GM19395 (cell line): ENCODE data around the gene GPR61.

ENCODE experiments used
- ATAC-seq: cut with Tn5 transposase; IDR thresholded peaks from one replicate; pipeline ENCODE4 v1.9.1; 2021; ENCODE audit warnings: mild to moderate bottlenecking, moderate library complexity; ENCODE audit not compliant: unreplicated experiment

The GPR61 gene

GRCh38 chr1:109508001-109508872 lies 31.4 kb upstream of the GPR61 start:
- no peak for ATAC-seq

GRCh38 chr1:109508873-109509175 lies 30.8 kb upstream of the GPR61 start:
- no peak for ATAC-seq

- peak; percentile 62 for ATAC-seq
These were observed 30.2 kb upstream of the GPR61 start, which contains the start of gene AMIGO1 for GRCh38 chr1:109509176-109510134. Gene AMIGO1 (minus strand): TSS chr1:109509727. CDS start chr1:109508912, 815 bp downstream.

- no peak for ATAC-seq
These were observed 26.5 kb upstream of the GPR61 start for GRCh38 chr1:109513110-109513710.

GRCh38 chr1:109514846-109515245 lies 24.8 kb upstream of the GPR61 start:
- no peak for ATAC-seq

GRCh38 chr1:109516872-109517271 lies 22.8 kb upstream of the GPR61 start:
- no peak for ATAC-seq

- no peak for ATAC-seq
These were observed 22.3 kb upstream of the GPR61 start for GRCh38 chr1:109517337-109517736.

- ATAC-seq = no peak
These were observed 18.4 kb upstream of the GPR61 start for GRCh38 chr1:109521002-109521951.

GRCh38 chr1:109522026-109522425 lies 17.6 kb upstream of the GPR61 start:
- no peak for ATAC-seq

- ATAC-seq = no peak
These were observed 16.0 kb upstream of the GPR61 start for GRCh38 chr1:109523706-109524105.

- ATAC-seq = peak; percentile 63
These were observed 12.4 kb upstream of the GPR61 start for GRCh38 chr1:109527098-109527811.

GRCh38 chr1:109527846-109528695 lies 11.6 kb upstream of the GPR61 start:
- no peak for ATAC-seq

- no peak for ATAC-seq
These were observed 11.0 kb upstream of the GPR61 start for GRCh38 chr1:109528712-109529111.

GRCh38 chr1:109529881-109530456 lies 9.7 kb upstream of the GPR61 start:
- ATAC-seq = no peak

- ATAC-seq = no peak
These were observed 9.1 kb upstream of the GPR61 start for GRCh38 chr1:109530457-109531087.

- ATAC-seq = no peak
These were observed 8.3 kb upstream of the GPR61 start for GRCh38 chr1:109531380-109531779.

GRCh38 chr1:109531826-109532364 lies 7.8 kb upstream of the GPR61 start:
- no peak for ATAC-seq
